OCI-LY7 (cell line): ENCODE measurements around the gene CCDC174. TPM values are rescaled to one million over a fixed set of nuclear protein-coding genes. Genes with fewer than 3 reads are reported as not detected.

ENCODE experiments used
- BruUV-seq: library from RNA; stranded (reverse); fragments of 400-500 nt; replicated peaks from 2 replicates; lab custom pipeline; 2021; lab: Mats Ljungman, UMichigan
- CTCF ChIA-PET: fragments of 300-600 bp; sonication (Branson Sonifier 250); formaldehyde crosslinking; loops from one replicate; lab custom pipeline; 2022; ENCODE audit warnings: antibody characterized with exemption; ENCODE audit not compliant: unreplicated experiment; lab: Charles Lee
- POLR2A ChIA-PET: fragments of 300-600 bp; sonication (Branson Sonifier 250); formaldehyde crosslinking; loops from one replicate; lab custom pipeline; 2022; ENCODE audit warnings: antibody characterized with exemption; lab: Charles Lee
- DNase-seq: peaks from one replicate; pipeline ENCODE4 v3.0.0-alpha.2; 2015; ENCODE audit warnings: low spot score
- H2AFZ ChIP-seq: fragments of 200-600 bp; sonication (generic), shearing (Covaris generic); 2 replicates; pipeline ENCODE4 v1.6.1; 2014; ENCODE audit warnings: mild to moderate bottlenecking, antibody characterized with exemption, low read length, moderate library complexity
- H3K27ac ChIP-seq: fragments of 200-600 bp; sonication (generic); 2 replicates; pipeline ENCODE4 v1.5.1; 2014; ENCODE audit warnings: mixed run types, low read depth, mild to moderate bottlenecking, moderate library complexity, low read length, inconsistent platforms; ENCODE audit not compliant: poor library complexity, severe bottlenecking
- H3K36me3 ChIP-seq: fragments of 200-600 bp; sonication (generic); 2 replicates; pipeline ENCODE4 v1.6.1; 2014; ENCODE audit warnings: mild to moderate bottlenecking, antibody characterized with exemption, low read length, moderate library complexity, mixed read lengths; ENCODE audit not compliant: insufficient read depth
- H3K4me1 ChIP-seq: fragments of 200-600 bp; sonication (generic); 2 replicates; pipeline ENCODE4 v1.5.1; 2014; ENCODE audit warnings: mild to moderate bottlenecking, low read length; ENCODE audit not compliant: insufficient read depth, poor library complexity, severe bottlenecking
- H3K4me2 ChIP-seq: fragments of 200-600 bp; sonication (generic); 2 replicates; pipeline ENCODE4 v1.6.1; 2014; ENCODE audit warnings: mild to moderate bottlenecking, low read length
- H3K4me3 ChIP-seq: fragments of 200-600 bp; sonication (generic); 2 replicates; pipeline ENCODE4 v1.5.1; 2014; ENCODE audit warnings: mild to moderate bottlenecking, low read depth, low read length; ENCODE audit not compliant: poor library complexity, severe bottlenecking
- H3K79me2 ChIP-seq: fragments of 200-600 bp; sonication (generic); 2 replicates; pipeline ENCODE4 v1.6.1; 2016; ENCODE audit warnings: low read depth, mild to moderate bottlenecking, low read length, moderate library complexity, mixed read lengths; ENCODE audit not compliant: insufficient read depth
- H3K9me2 ChIP-seq: fragments of 200-600 bp; sonication (generic); 2 replicates; pipeline ENCODE4 v1.6.1; 2016; ENCODE audit warnings: mild to moderate bottlenecking, low read length, mixed read lengths; ENCODE audit not compliant: insufficient read depth
- H3K9me3 ChIP-seq: fragments of 200-600 bp; sonication (generic); 2 replicates; pipeline ENCODE4 v1.6.1; 2014; ENCODE audit warnings: mild to moderate bottlenecking, mixed run types, low read length, mixed read lengths
- H4K20me1 ChIP-seq: fragments of 200-600 bp; sonication (generic); 2 replicates; pipeline ENCODE4 v1.6.1; 2014; ENCODE audit warnings: mild to moderate bottlenecking, antibody characterized with exemption, low read length, moderate library complexity, mixed read lengths; ENCODE audit not compliant: insufficient read depth
- CTCF ChIP-seq: fragments of 200-600 bp; sonication (generic); conservative IDR thresholded peaks from 2 replicates; pipeline ENCODE4 v1.5.1; 2014; ENCODE audit warnings: mild to moderate bottlenecking, antibody characterized with exemption, low read length, moderate library complexity, mixed read lengths
- EZH2phosphoT487 ChIP-seq: fragments of 200-600 bp; sonication (generic); IDR thresholded peaks from 2 replicates; pipeline ENCODE4 v1.6.1; 2018; ENCODE audit warnings: low read depth, borderline replicate concordance, mild to moderate bottlenecking, mixed run types, antibody characterized with exemption, low read length, moderate library complexity, mixed read lengths
- intact Hi-C: fragments of 100-400 bp; cut with micrococcal nuclease; formaldehyde crosslinking; loops from one replicate; pipeline ENCODE4 v1.10.0; 2022; ENCODE audit not compliant: unreplicated experiment
- total RNA-seq, 2 experiments: library from RNA; depleted of rRNA in 1 of 2; stranded (reverse); fragments of >200 nt in 1 of 2; shearing (Covaris generic) in 1 of 2; gene quantifications; 2 replicates each; pipeline ENCODE4 v1.2.3, GENCODE V29; 2014 to 2022

The CCDC174 gene
- total RNA-seq, 2 experiments from 2014 or later, result 11.2 to 22.7 TPM

- CTCF ChIA-PET, result no interaction called here
- Histone ChIP-seq H2AFZ (no peak overlapping the region), H3K9me3 (no peaks in the 10 kb centered on the region), H3K4me1 (no peaks in the 10 kb centered on the region), H3K79me2 (no peaks in the 10 kb centered on the region), H3K27ac (no peak overlapping the region), H4K20me1 (no peaks in the 10 kb centered on the region), H3K36me3 (no peaks in the 10 kb centered on the region), H3K9me2 (no peaks in the 10 kb centered on the region), H3K4me3 (no peak overlapping the region), H3K4me2 (no peak overlapping the region)
- no peak for DNase-seq
- TF ChIP-seq EZH2phosphoT487 (no peak), CTCF (no peak)
- BruUV-seq, result no TSS peak
- POLR2A ChIA-PET, result interaction anchor here (0.6 kb wide), 1 partner anchor 15 kb away, joined by 3 read pairs; no protein-coding TSS in a partner anchor
- intact Hi-C loops, result no loop called here
These were observed 42.1 kb upstream of the CCDC174 start for GRCh38 chr3:14609506-14609905.

- Histone ChIP-seq H3K27ac (no peak overlapping the region), H3K9me3 (no peaks in the 10 kb centered on the region), H3K36me3 (no peaks in the 10 kb centered on the region), H2AFZ (no peak overlapping the region), H3K9me2 (no peaks in the 10 kb centered on the region), H3K79me2 (no peaks in the 10 kb centered on the region), H3K4me1 (no peaks in the 10 kb centered on the region), H4K20me1 (no peaks in the 10 kb centered on the region), H3K4me3 (no peak overlapping the region), H3K4me2 (no peak overlapping the region)
- DNase-seq, result no peak
- TF ChIP-seq CTCF (no peak), EZH2phosphoT487 (no peak)
- ChIA-PET CTCF (no interaction called here), POLR2A (interaction anchor here (0.6 kb wide), 1 partner anchor 15 kb away, joined by 3 read pairs; no protein-coding TSS in a partner anchor)
- intact Hi-C loops, result no loop called here
- no TSS peak for BruUV-seq
These were observed 41.6 kb upstream of the CCDC174 start for GRCh38 chr3:14609941-14610340.

- DNase-seq, result no peak
- H3K9me3 ChIP-seq, result no peaks in the 10 kb centered on the region
- no peaks in the 10 kb centered on the region for H3K9me2 ChIP-seq
- intact Hi-C loops, result no loop called here
- CTCF ChIA-PET, result no interaction called here
- H3K4me3 ChIP-seq, result no peak overlapping the region
- TF ChIP-seq CTCF (no peak), EZH2phosphoT487 (no peak)
- H4K20me1 ChIP-seq, result no peaks in the 10 kb centered on the region
- no TSS peak for BruUV-seq
- no peak overlapping the region for H2AFZ ChIP-seq
- no peak overlapping the region for H3K27ac ChIP-seq
- no peak overlapping the region for H3K4me2 ChIP-seq
- POLR2A ChIA-PET, result no interaction called here
- H3K36me3 ChIP-seq, result no peaks in the 10 kb centered on the region
- H3K4me1 ChIP-seq, result no peaks in the 10 kb centered on the region
- H3K79me2 ChIP-seq, result no peaks in the 10 kb centered on the region
These were observed 37.4 kb upstream of the CCDC174 start for GRCh38 chr3:14614189-14614588.
